SH-SY5Y (cell line): Measurements from ENCODE around the gene RASL10B.

Experiments used
- GATA2 ChIP-seq: IDR thresholded peaks from 2 replicates; pipeline ENCODE4 v1.6.1; 2011; ENCODE audit warnings: mild to moderate bottlenecking, low read depth, low read length
- GATA3 ChIP-seq: IDR thresholded peaks from 2 replicates; pipeline ENCODE4 v1.6.1; 2011; ENCODE audit warnings: low read depth, mild to moderate bottlenecking, low read length, moderate library complexity

DNA sequence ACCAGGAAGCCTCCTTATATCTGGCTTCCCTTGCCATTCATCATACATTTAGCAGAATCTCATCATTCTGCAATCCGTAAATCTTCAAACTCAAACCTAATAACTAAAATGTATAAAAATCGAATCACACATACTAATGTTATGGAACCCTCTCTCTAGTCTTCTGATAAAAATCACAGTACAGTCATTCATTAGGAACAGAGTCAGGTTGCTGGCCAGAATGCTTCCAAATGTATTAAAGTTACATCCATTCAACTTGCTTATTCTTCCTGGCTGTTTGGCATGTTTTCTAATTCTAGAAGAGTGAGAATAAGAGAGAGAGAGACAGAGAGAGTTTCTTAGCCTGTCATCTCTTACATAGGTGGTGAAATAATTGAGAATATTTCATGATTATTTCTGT, 16.5 kb upstream of the RASL10B start:
- TF ChIP-seq GATA2 (no peak), GATA3 (0 out of 2 replicates have a peak, but pooled peaks have one; percentile 23)
